WTC11 (cell line): ENCODE data around the gene C22orf31. TPM values are rescaled to one million over a fixed set of nuclear protein-coding genes. Genes with fewer than 3 reads are reported as not detected.

Experiments used
- ATAC-seq: fragments of 200-7000 bp; cut with Tn5 transposase; 2 replicates; pipeline ENCODE4 v1.10.0; 2021; ENCODE audit warnings: mild to moderate bottlenecking, moderate library complexity
- CTCF ChIA-PET: fragments of 300-600 bp; sonication (Branson Sonifier 250); formaldehyde crosslinking; loops from one replicate; lab custom pipeline; 2021; ENCODE audit warnings: antibody characterized with exemption; lab: Charles Lee
- POLR2A ChIA-PET: fragments of 350-600 bp; sonication (Branson Sonifier 250); formaldehyde crosslinking; loops from one replicate; lab custom pipeline; 2021; ENCODE audit warnings: antibody characterized with exemption; lab: Charles Lee
- DNase-seq: peaks from one replicate; pipeline ENCODE4 v3.0.0; 2021; ENCODE audit warnings: low spot score
- H3K27ac Mint-ChIP-seq: 2 replicates; pipeline ENCODE4 v1.8.0; 2021; ENCODE audit warnings: mixed read lengths
- H3K27me3 Mint-ChIP-seq: 2 replicates; pipeline ENCODE4 v1.8.0; 2021; ENCODE audit warnings: low read depth, mild to moderate bottlenecking, moderate library complexity, mixed read lengths
- H3K36me3 Mint-ChIP-seq: 2 replicates; pipeline ENCODE4 v1.8.0; 2021; ENCODE audit warnings: mixed read lengths
- H3K4me1 Mint-ChIP-seq: 2 replicates; pipeline ENCODE4 v1.8.0; 2022; ENCODE audit warnings: mixed read lengths
- H3K4me3 Mint-ChIP-seq: 2 replicates; pipeline ENCODE4 v1.8.0; 2021; ENCODE audit warnings: mild to moderate bottlenecking, moderate library complexity, mixed read lengths
- H3K9me3 Mint-ChIP-seq: 2 replicates; pipeline ENCODE4 v1.8.0; 2021; ENCODE audit warnings: mixed read lengths
- CTCF ChIP-seq: fragments of 200-600 bp; IDR thresholded peaks from 2 replicates; pipeline ENCODE4 v1.8.0; 2022; ENCODE audit warnings: antibody characterized with exemption
- ERG ChIP-seq: fragments of 250-450 bp; sonication (Bioruptor Pico); IDR thresholded peaks from 2 replicates; pipeline ENCODE4 v1.8.0; 2021; ENCODE audit warnings: mild to moderate bottlenecking
- FOXJ3 ChIP-seq: sonication (generic); formaldehyde crosslinking; IDR thresholded peaks from 2 replicates; pipeline ENCODE4 v1.9.0; 2021; ENCODE audit warnings: missing genetic modification reagents, mild to moderate bottlenecking, borderline replicate concordance
- GABPB1 ChIP-seq: sonication (generic); formaldehyde crosslinking; IDR thresholded peaks from 2 replicates; pipeline ENCODE4 v1.8.1; 2023; ENCODE audit warnings: mild to moderate bottlenecking, missing genetic modification reagents
- GTF2I ChIP-seq: fragments of 250-450 bp; sonication (Bioruptor Pico); conservative IDR thresholded peaks from 2 replicates; pipeline ENCODE4 v1.4.0; 2021; ENCODE audit warnings: mild to moderate bottlenecking
- JUN ChIP-seq: sonication (generic); formaldehyde crosslinking; IDR thresholded peaks from 2 replicates; pipeline ENCODE4 v1.8.0; 2023; ENCODE audit warnings: mild to moderate bottlenecking, missing genetic modification reagents
- NR3C1 ChIP-seq: sonication (generic); formaldehyde crosslinking; conservative IDR thresholded peaks from 2 replicates; pipeline ENCODE4 v1.8.1; 2023; ENCODE audit warnings: low read depth, mild to moderate bottlenecking, missing genetic modification reagents
- PREB ChIP-seq: sonication (generic); formaldehyde crosslinking; IDR thresholded peaks from 2 replicates; pipeline ENCODE4 v1.8.1; 2022; ENCODE audit warnings: mild to moderate bottlenecking, missing genetic modification reagents, moderate library complexity, borderline replicate concordance
- PRRX2 ChIP-seq: fragments of 250-450 bp; sonication (Bioruptor Pico); IDR thresholded peaks from 2 replicates; pipeline ENCODE4 v1.8.0; 2021; ENCODE audit warnings: mild to moderate bottlenecking
- RELA ChIP-seq: sonication (generic); formaldehyde crosslinking; IDR thresholded peaks from 2 replicates; pipeline ENCODE4 v1.8.1; 2022; ENCODE audit warnings: missing genetic modification reagents, mild to moderate bottlenecking, borderline replicate concordance
- SOX15 ChIP-seq: fragments of 250-450 bp; sonication (Bioruptor Pico); IDR thresholded peaks from 2 replicates; pipeline ENCODE4 v1.9.0; 2021; ENCODE audit warnings: mild to moderate bottlenecking
- STAT6 ChIP-seq: sonication (generic); formaldehyde crosslinking; conservative IDR thresholded peaks from 2 replicates; pipeline ENCODE4 v1.8.1; 2023; ENCODE audit warnings: mild to moderate bottlenecking, low read depth, missing genetic modification reagents, moderate library complexity
- ZNF121 ChIP-seq: sonication (generic); formaldehyde crosslinking; IDR thresholded peaks from 2 replicates; pipeline ENCODE4 v1.8.0; 2023; ENCODE audit warnings: missing genetic modification reagents
- ZNF219 ChIP-seq: sonication (generic); formaldehyde crosslinking; IDR thresholded peaks from 2 replicates; pipeline ENCODE4 v1.8.0; 2023; ENCODE audit warnings: missing genetic modification reagents, mild to moderate bottlenecking, borderline replicate concordance
- ZNF232 ChIP-seq: sonication (generic); formaldehyde crosslinking; IDR thresholded peaks from 2 replicates; pipeline ENCODE4 v1.8.0; 2022; ENCODE audit warnings: mild to moderate bottlenecking, missing genetic modification reagents
- ZNF263 ChIP-seq: sonication (generic); formaldehyde crosslinking; IDR thresholded peaks from 2 replicates; pipeline ENCODE4 v1.8.1; 2022; ENCODE audit warnings: low read depth, mild to moderate bottlenecking, moderate library complexity, missing genetic modification reagents
- ZNF396 ChIP-seq: fragments of 250-450 bp; sonication (Bioruptor Pico); IDR thresholded peaks from 2 replicates; pipeline ENCODE4 v1.8.0; 2021; ENCODE audit warnings: mild to moderate bottlenecking, moderate library complexity, borderline replicate concordance
- ZNF425 ChIP-seq: fragments of 250-450 bp; sonication (Bioruptor Pico); conservative IDR thresholded peaks from 2 replicates; pipeline ENCODE4 v1.9.0; 2021; ENCODE audit warnings: mild to moderate bottlenecking
- ZNF512 ChIP-seq: sonication (generic); formaldehyde crosslinking; IDR thresholded peaks from 2 replicates; pipeline ENCODE4 v1.8.1; 2022; ENCODE audit warnings: missing genetic modification reagents, borderline replicate concordance
- ZNF671 ChIP-seq: fragments of 250-450 bp; sonication (Bioruptor Pico); IDR thresholded peaks from 2 replicates; pipeline ENCODE4 v1.8.0; 2021; ENCODE audit warnings: mild to moderate bottlenecking
- ZSCAN18 ChIP-seq: fragments of 250-450 bp; sonication (Bioruptor Pico); IDR thresholded peaks from 2 replicates; pipeline ENCODE4 v2.1.2; 2022; ENCODE audit warnings: mild to moderate bottlenecking, moderate library complexity
- total RNA-seq: library from RNA; stranded (reverse); gene quantifications from 3 replicates; pipeline ENCODE4 v1.2.3, GENCODE V29; 2021

C22orf31 gene
- total RNA-seq, 1 experiment from 2014 or later, result not detected

- ChIA-PET CTCF (interaction anchor here (0.6 to 2.0 kb wide), 2 partner anchors 61 to 242 kb away, joined by 3 to 9 read pairs; no protein-coding TSS in a partner anchor), POLR2A (interaction anchor here (0.6 kb wide), 1 partner anchor 55 kb away, joined by 5 read pairs; no protein-coding TSS in a partner anchor)
- Mint-ChIP-seq H3K27ac (no peak overlapping the region), H3K36me3 (no peaks in the 10 kb centered on the region), H3K4me1 (peaks cover 23% of the 10 kb centered on the region), H3K4me3 (no peak overlapping the region)
- no peak for ATAC-seq
- DNase-seq, result no peak
- TF ChIP-seq FOXJ3 (CRISPR knock-in tag), result no peak
- no peak for TF ChIP-seq STAT6
- TF ChIP-seq NR3C1, result no peak
- no peak for TF ChIP-seq ERG (CRISPR knock-in tag)
- TF ChIP-seq, all 79 proteins: peak for 0
- Mint-ChIP-seq H3K9me3 (no peaks in the 10 kb centered on the region), H3K27me3 (no peaks in the 10 kb centered on the region)
These were observed 32.1 kb upstream of the C22orf31 start for GRCh38 chr22:29093501-29094300.

GRCh38 chr22:29093030-29093429 lies 31.4 kb upstream of the C22orf31 start:
- Mint-ChIP-seq H3K27ac (no peak overlapping the region), H3K36me3 (no peaks in the 10 kb centered on the region), H3K4me1 (peaks cover 19% of the 10 kb centered on the region), H3K27me3 (no peaks in the 10 kb centered on the region), H3K9me3 (no peaks in the 10 kb centered on the region), H3K4me3 (no peak overlapping the region)
- TF ChIP-seq ZNF232 (CRISPR knock-in tag), result no peak
- TF ChIP-seq CTCF, result no peak
- no peak for TF ChIP-seq PREB (CRISPR knock-in tag)
- no peak for TF ChIP-seq ZNF671 (CRISPR knock-in tag)
- no peak for TF ChIP-seq GTF2I (CRISPR knock-in tag)
- TF ChIP-seq GABPB1, result no peak
- no peak for TF ChIP-seq PRRX2 (CRISPR knock-in tag)
- no peak for TF ChIP-seq ZNF425 (CRISPR knock-in tag)
- no peak for TF ChIP-seq ZSCAN18 (CRISPR knock-in tag)
- TF ChIP-seq ZNF121 (CRISPR knock-in tag), result no peak
- TF ChIP-seq ZNF263 (CRISPR knock-in tag), result no peak
- no peak for TF ChIP-seq JUN (CRISPR knock-in tag)
- TF ChIP-seq SOX15 (CRISPR knock-in tag), result no peak
- no peak for TF ChIP-seq ZNF512 (CRISPR knock-in tag)
- TF ChIP-seq ZNF219 (CRISPR knock-in tag), result no peak
- no peak for TF ChIP-seq ZNF396 (CRISPR knock-in tag)
- no peak for TF ChIP-seq RELA (CRISPR knock-in tag)
- no peak for ATAC-seq
- DNase-seq, result no peak
- ChIA-PET POLR2A (no interaction called here), CTCF (interaction anchor here (0.6 to 2.0 kb wide), 2 partner anchors 61 to 241 kb away, joined by 3 to 9 read pairs; no protein-coding TSS in a partner anchor)
